Peyer's patch (tissue), 4 donors: ENCODE measurements around the gene DAPK1. TPM values are rescaled to one million over a fixed set of nuclear protein-coding genes. Genes with fewer than 3 reads are reported as not detected.
A peak's percentile ranks its signal among the peaks of the same experiment; 100 is the strongest.

ENCODE experiments used
- DNase-seq, 3 donors: peaks; one replicate each; pipeline ENCODE4 v3.0.0-alpha.2; 2017 to 2019
- H3K27ac ChIP-seq, 4 donors: fragments of 200-600 bp; sonication (generic); one replicate each; pipeline ENCODE4 v1.5.1; 2016 to 2019
- H3K27me3 ChIP-seq, 2 donors: fragments of 200-600 bp; sonication (generic); one replicate each; pipeline ENCODE4 v1.5.1; 2019
- H3K36me3 ChIP-seq, 3 donors: fragments of 200-600 bp; sonication (generic); one replicate each; pipeline ENCODE4 v1.5.1; 2016 to 2019
- H3K4me1 ChIP-seq, 4 donors: fragments of 200-600 bp; sonication (generic); one replicate each; pipeline ENCODE4 v1.5.1; 2016 to 2019
- H3K4me3 ChIP-seq, 4 donors: fragments of 200-600 bp; sonication (generic); 1 replicate in 3 of 4; 2 replicates in 1 of 4; pipeline ENCODE4 v1.5.1; 2016 to 2019; ENCODE audit warnings: mild to moderate bottlenecking in 1 of 4
- H3K9me3 ChIP-seq, 4 donors: fragments of 200-600 bp; sonication (generic); one replicate each; pipeline ENCODE4 v1.5.1; 2016 to 2019; ENCODE audit warnings: mild to moderate bottlenecking in 1 of 4
- POLR2A ChIP-seq, 2 donors: fragments of 450-650 bp; IDR thresholded peaks; one replicate each; pipeline ENCODE4 v1.5.1; 2017; ENCODE audit warnings: antibody characterized with exemption in 2 of 2, mild to moderate bottlenecking in 2 of 2, moderate library complexity in 2 of 2
- total RNA-seq, 4 donors: library from RNA; depleted of rRNA; stranded (reverse); fragments of >200 nt; gene quantifications; one replicate each; pipeline ENCODE4 v1.1.0, GENCODE V29; 2016
- TF ChIP-seq, protein P1 (sequence below), 6 experiments: fragments of 450-650 bp in 4 of 6; fragments of 200-600 bp in 2 of 6; sonication (generic) in 1 of 6; IDR thresholded peaks; one replicate each; pipeline ENCODE4 v1.5.1; 2017 to 2019; ENCODE audit warnings: antibody characterized with exemption in 6 of 6, mild to moderate bottlenecking in 3 of 6, moderate library complexity in 1 of 6

The DAPK1 gene
- total RNA-seq, 4 donors from 2014 or later, result 45.4 to 96.4 (median 77.2) TPM

- no peaks in the 10 kb centered on the region for H3K27me3 ChIP-seq
- H3K36me3 ChIP-seq, result no peaks in the 10 kb centered on the region
- H3K4me3 ChIP-seq, result no peak overlapping the region
- no peak overlapping the region for H3K27ac ChIP-seq
- H3K9me3 ChIP-seq, result no peaks in the 10 kb centered on the region
- H3K4me1 ChIP-seq, result peaks cover 0 to 13% (median 0%) of the 10 kb centered on the region in 4 donors
- no peak for DNase-seq
- TF ChIP-seq, protein P1, sequence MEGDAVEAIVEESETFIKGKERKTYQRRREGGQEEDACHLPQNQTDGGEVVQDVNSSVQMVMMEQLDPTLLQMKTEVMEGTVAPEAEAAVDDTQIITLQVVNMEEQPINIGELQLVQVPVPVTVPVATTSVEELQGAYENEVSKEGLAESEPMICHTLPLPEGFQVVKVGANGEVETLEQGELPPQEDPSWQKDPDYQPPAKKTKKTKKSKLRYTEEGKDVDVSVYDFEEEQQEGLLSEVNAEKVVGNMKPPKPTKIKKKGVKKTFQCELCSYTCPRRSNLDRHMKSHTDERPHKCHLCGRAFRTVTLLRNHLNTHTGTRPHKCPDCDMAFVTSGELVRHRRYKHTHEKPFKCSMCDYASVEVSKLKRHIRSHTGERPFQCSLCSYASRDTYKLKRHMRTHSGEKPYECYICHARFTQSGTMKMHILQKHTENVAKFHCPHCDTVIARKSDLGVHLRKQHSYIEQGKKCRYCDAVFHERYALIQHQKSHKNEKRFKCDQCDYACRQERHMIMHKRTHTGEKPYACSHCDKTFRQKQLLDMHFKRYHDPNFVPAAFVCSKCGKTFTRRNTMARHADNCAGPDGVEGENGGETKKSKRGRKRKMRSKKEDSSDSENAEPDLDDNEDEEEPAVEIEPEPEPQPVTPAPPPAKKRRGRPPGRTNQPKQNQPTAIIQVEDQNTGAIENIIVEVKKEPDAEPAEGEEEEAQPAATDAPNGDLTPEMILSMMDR (IDR thresholded peaks at IDR 0.05), result no peak
Measured at GRCh38 chr9:87562530-87563170, 65.0 kb downstream of the DAPK1 start.

GRCh38 chr9:87564111-87564510, 66.4 kb downstream of the DAPK1 start:
- DNase-seq, result no peak
- Histone ChIP-seq H3K27me3 (no peaks in the 10 kb centered on the region), H3K4me3 (no peak overlapping the region), H3K9me3 (no peaks in the 10 kb centered on the region), H3K27ac (no peak overlapping the region), H3K4me1 (peaks cover 0 to 28% (median 3%) of the 10 kb centered on the region in 4 donors), H3K36me3 (no peaks in the 10 kb centered on the region)
- TF ChIP-seq, protein P1 (IDR thresholded peaks at IDR 0.05), result no peak
- no peak for TF ChIP-seq POLR2A (IDR thresholded peaks at IDR 0.05)

GRCh38 chr9:87564791-87565241, 67.1 kb downstream of the DAPK1 start:
- Histone ChIP-seq H3K27ac (no peak overlapping the region), H3K27me3 (no peaks in the 10 kb centered on the region), H3K36me3 (no peaks in the 10 kb centered on the region), H3K9me3 (no peaks in the 10 kb centered on the region), H3K4me1 (peaks cover 0 to 35% (median 3%) of the 10 kb centered on the region in 4 donors), H3K4me3 (no peak overlapping the region)
- no peak for DNase-seq
- TF ChIP-seq, protein P1 (IDR thresholded peaks at IDR 0.05), result no peak
- no peak for TF ChIP-seq POLR2A (IDR thresholded peaks at IDR 0.05)

DNA sequence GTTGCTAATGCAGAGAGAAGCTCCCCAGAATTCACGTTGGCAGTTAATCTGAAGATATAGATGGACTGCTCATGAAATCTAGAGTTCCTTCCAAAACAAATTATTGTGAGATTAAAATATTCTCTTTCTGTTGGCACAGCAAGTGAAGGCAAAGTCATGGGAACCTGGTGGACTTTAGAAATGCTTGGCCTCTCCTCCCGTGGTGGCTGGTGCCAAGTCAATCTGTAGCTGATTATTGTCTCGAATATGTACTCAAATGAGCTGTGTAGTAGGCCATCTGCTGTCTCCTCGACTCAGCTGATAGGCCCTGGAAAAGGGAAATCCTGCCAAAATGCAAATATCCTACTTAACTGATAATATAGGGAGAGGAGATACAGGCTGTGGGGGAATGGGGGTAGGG, 69.3 kb downstream of the DAPK1 start:
- Histone ChIP-seq H3K9me3 (no peaks in the 10 kb centered on the region), H3K36me3 (no peaks in the 10 kb centered on the region), H3K4me3 (no peak overlapping the region), H3K27ac (peak overlapping the region in 1 of 4 donors; percentile 16), H3K27me3 (no peaks in the 10 kb centered on the region), H3K4me1 (peaks cover 0 to 53% (median 7%) of the 10 kb centered on the region in 4 donors)
- TF ChIP-seq POLR2A (IDR thresholded peaks at IDR 0.05), result no peak
- TF ChIP-seq, protein P1 (IDR thresholded peaks at IDR 0.05), result no peak
- DNase-seq, result no peak

DNA sequence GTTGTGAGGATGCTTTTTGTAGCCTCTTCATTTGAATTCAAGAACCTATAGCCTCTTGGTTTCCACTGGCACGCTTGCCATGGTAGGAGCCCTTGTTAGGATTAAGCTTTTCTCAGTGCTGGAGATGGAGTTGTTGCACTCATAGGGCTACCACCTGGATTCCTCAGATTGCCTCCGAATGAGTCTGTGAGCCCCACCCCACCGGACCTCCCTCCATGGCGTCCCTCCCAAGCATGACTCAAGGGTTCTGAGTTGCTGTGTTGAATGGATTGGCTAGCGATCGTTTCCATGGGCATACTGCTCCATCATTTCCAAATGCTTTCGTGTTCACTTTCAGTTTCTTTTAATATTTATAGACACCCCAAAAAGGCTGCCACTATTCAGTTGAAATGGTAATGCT, 69.9 kb downstream of the DAPK1 start:
- Histone ChIP-seq H3K9me3 (no peaks in the 10 kb centered on the region), H3K4me1 (peaks cover 0 to 53% (median 7%) of the 10 kb centered on the region in 4 donors), H3K4me3 (no peak overlapping the region), H3K27me3 (no peaks in the 10 kb centered on the region), H3K27ac (peak overlapping the region in 1 of 4 donors; percentile 16), H3K36me3 (no peaks in the 10 kb centered on the region)
- DNase-seq, result no peak
- TF ChIP-seq, protein P1 (IDR thresholded peaks at IDR 0.05), result no peak
- no peak for TF ChIP-seq POLR2A (IDR thresholded peaks at IDR 0.05)
